HPDE6-E6E7 (cell line): ENCODE measurements around the gene CAMK2G.

ENCODE experiments used
- DNase-seq: peaks from one replicate; pipeline ENCODE4 v3.0.0; 2011; ENCODE audit warnings: missing footprints; ENCODE audit errors: extremely low spot score

The CAMK2G gene

DNA sequence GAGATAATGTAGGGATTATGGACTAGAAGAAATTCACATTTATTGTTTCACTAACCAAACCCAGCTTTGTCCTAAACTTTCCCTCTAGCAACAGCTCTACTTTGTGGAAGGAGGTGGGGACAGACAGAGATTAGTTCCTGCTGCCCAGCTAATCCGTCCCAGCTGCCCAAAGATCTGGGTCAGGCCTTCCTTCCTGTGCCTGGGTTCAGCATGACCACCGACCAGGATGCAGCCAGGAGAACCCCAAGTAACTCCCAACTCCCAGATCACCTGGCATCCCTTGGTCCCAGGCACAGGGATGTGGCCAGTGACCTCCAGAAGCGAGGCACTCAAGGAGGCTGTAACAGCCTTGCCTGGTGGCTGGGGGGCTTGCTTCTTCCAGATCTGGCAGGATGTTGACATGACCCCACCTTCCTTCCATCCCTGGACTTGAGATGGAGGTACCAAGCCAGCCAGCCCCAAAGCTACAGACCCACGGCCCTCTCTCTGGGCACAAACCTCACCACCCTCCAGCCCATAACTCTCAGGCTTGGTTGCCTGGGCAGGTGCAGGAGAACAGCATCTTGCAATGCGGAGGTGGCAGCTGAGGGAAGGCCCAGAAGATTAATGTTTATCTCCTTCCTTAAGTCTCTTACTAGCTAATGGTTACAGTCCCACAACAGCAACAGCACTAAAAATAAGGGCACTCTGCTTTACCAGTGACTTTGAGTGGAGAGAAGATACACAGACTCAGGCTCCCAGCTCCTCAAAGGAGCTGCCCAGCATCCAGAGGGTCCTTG is 11.1 kb downstream of the CAMK2G start:
- DNase-seq = no peak

DNA sequence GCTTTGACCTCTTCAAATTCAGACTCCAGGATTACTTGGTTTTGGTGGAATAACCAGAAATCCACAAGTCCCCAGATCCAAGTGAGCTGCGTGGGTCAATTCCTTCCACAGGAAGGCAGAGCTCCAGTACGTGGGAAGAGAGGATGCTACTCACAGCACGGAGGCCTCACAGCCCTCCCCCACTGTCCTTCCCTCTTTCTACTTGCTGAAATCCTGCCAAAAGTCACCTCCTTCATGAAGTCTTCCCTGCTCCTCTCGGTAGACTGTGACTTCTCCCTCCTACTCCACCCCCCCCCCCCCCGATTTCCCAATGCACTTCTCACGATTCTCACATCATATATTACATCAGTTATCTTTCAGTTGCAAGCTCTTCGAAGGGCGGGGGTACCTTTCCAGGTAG is 12.3 kb downstream of the CAMK2G start:
- DNase-seq = no peak

DNA sequence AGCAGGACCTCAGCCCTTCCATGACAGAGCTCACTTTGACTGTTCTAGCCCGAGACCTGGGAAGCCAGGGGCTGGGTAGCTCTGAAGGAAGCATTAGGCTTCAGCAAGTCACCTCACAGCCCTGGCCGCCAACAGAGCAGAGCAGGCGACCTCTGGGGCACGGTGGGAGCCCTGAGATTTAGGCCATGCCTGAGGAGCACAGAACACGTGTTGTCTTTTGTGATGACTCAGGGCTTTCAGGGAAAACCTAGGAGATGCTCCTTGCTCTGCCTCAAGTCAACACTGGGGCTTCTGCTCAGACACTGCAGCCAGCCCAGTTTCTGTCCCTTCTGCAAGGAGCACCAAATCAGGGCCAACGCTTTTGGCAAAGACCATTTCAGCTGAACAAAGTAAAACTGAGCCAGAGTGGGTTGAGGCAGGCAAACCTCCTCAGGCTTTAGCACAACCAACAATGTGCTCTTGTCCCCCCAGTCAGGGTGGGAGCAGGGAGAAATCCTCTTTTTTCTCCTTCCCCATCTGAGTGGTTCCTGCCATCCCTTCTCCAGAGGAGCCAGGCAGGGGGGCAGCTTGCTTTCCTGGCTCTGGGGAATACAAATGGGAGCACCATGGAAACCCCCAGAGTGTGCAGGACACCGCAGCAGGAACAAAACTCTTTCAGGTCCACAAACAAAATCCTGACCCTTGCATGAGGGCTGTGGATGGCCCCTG is 14.4 kb downstream of the CAMK2G start:
- DNase-seq = no peak

DNA sequence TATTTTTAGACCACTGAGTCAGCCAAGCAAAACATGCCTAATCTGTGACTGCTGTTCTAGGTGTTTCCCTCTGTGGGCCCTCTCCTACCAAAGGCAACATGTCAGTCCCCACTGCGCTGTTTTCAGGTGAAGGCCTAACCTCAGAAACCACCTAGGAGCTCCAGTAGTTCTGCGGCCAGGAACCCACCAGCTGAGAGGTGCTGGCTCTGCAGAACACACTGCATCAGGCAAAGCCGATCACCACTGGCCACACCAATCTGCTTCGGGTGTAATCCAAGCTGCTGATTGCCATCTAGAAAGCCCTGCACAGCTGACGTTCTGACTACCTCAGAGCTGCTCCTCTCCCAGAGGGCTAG is 14.9 kb downstream of the CAMK2G start:
- no peak for DNase-seq

DNA sequence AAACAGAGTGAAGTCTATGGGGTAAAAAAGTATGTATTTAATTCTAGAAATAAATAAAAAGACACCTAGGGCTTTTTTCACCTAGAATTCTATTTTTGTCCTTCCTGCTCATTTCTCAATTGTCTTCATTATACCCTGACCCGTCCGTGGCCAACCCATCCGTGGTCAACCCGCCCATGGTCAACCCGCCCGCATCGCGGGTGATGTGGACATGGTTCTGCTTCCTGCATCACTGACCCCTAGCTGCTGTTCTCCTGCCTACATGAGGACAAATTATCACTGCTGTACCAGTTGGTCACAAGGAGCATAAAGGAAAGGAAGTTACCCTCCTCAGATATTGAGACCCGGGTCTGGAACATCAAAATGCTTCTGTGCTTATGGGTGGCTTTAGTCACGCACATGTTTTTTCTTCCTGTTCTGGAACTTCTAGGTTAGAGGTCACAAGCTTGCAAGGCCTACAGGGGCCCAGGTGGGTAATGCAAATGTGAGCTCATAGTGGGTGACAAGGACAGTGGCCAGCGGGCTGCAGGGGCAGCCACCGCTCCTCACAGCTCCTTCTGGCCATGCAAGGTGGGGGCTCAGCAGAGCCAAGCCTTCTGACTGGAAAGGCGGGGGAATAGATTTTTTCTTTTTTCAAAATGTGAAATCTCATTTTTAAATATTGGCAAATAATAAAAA is 15.5 kb downstream of the CAMK2G start:
- no peak for DNase-seq

DNA sequence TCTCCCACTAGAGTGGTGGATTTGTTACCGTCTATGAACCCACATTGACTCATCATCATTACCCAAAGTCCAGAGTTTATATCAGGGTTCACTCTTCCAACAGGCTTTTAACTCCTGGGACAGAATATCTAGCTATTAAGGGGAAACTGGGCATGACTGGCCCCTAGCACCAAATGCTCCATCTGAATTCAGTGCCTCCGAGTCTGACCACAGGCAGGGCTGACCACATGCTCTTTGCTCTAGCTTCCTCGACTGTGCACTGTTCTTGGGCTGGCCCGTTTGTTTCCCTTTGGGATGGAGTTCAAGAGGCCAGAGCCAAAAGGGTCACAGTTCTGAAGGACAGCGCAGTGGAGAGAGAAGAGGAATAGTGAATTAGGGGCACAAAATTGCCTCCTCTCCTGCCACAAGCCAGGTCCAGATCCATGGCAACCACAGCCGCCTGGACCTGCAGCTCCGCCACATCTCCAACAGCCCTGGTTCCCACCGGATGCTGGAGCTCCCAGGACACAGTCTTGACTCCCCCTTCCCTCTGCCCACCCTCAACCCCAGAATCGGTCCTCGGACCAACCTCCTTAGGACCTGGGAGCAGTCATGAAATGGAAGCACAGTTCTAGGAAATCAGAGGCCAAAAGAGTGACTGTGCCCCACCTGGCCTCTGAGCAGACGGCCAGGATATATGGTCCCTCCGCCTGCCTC is 16.2 kb downstream of the CAMK2G start:
- no peak for DNase-seq

DNA sequence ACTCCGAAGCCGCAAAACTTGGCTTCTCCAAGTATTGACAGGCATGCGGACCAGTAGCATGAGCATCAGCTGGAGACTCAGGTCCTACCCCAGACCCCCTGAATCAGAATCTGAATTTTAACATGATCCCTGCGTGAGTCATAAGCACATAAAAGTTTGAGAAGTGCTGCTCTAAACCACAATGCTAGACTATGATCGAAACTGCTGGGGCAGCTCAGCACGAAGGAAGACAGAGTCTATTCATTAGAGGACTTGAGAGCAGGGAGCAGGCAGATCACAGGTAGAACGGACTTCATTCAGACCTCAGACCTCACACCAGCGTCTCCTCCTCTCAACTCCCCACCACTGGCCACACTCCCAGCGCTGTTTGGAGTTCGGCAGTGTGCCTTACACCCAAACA is 16.9 kb downstream of the CAMK2G start:
- DNase-seq = no peak

DNA sequence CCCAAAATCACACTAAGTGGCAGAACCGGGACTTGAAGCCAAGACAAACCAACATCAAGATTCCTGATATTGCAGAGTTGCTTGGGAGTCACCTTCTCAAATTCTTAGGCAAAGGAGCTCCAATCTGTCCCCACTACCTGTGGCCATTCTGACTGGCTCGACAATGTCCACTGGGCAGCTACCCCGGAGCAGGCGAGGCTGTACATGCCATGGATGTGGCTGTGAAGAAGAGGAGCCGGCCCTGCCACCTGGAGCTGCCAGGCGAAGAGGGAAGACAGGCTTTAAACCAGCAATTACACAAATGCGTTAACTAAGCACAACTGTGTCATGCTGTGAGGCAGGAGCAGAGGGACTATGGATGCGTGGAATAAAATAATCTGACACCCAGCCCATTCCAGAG is 18.1 kb downstream of the CAMK2G start:
- DNase-seq = no peak

DNA sequence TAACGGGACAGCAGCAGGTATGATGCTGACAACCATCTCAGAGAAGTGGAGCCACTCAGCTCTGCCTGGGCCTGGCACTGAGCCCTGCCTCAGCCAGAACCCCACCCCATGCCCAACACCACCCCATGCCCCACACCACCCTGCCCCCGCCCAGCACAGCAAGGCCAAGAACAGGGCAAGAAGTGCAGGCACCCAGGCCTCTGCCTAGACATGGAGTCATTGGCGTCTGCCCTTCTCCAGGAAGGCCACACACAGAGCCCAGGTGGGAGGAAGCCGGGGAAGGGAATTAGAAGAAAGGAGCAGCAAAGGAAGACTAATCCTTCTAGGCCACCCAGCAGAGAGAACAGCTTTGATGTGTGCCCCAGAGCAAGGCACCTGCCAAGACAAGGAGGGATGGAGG is 18.9 kb downstream of the CAMK2G start:
- no peak for DNase-seq

DNA sequence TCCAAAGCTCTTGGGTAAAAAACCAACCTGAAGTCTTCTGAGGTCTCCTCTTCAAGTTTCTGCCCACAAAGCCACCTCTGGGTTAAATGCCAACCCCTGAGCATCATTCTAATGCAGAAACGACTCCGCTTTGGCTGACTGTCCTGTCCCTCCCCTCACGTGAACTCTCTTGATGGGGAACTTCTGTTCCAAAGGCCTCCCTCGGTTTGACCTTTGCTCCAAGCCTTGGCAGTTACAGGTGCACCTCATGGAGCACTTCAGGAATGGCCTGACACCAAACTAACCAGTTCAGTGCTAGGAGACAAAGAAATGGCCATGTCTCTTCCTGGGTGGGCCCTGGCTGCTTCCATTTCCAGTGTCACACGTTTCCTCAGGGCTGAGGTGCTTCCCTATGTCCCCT is 20.0 kb downstream of the CAMK2G start:
- no peak for DNase-seq

DNA sequence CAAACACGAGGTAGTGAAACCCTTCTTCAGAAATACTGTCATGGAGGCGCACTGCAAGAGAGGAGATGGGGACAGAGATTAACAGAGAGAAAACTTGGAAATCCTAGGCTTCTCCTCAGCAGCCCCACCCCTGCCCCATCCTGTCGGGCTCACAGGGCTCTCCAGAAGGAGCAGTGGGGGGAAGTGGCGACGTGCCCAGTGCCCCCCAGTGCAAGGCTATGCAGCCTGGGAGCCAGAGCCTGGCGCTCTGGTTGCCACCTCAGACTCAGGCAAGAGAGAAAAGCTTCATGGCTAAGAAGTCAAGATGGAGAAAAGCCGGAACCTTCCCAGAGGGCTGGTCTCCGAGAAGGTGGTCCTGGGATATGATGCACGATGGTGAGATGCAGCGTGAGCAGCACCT is 21.2 kb downstream of the CAMK2G start:
- no peak for DNase-seq

DNA sequence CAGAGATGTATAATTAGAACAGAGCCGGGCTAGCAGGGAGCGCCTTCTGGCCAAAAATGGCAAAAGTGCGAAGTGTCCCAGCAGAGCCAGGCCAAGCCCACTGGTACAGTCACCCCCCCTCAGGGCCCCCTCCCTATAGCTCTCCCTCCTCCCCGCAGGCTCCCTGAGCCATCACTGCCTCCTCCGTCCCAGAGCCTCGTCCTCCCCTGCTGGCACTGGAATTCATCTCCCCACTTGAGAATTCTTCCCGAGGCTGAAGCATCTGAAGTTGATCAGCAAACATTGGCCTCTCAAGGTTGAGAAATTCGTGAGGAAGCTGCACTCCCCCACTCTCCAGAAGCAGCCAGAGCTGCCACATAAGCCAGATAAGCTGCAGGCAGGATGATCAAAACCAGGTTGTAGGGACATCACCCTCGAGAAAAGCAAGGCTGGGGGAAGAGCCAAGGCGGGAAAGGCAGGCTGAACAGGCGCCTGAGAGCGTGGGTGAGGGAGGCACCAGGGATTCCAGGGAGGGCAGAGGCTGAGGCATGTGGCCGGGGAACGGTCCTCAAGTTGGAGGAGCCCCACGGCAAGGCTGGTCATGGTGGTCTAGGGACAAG is 23.4 kb downstream of the CAMK2G start:
- no peak for DNase-seq

DNA sequence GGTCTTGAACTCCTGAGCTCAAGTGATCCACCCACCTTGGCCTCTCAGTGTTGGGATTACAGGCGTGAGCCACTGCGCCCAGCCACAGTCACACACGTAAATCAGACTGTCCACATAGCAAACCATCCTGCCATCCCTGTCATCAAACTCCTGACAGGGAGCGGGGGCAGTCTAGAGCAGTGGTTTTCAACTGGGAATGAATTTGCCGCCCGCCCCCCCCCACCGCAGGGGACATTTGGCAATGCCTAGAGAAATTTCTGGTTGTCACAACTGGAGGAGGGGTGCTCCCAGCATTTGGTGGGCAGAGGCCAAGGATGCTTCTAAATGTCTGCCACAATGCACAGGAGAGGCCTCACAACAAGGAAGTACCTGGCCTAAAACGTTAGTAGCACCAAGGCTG is 24.1 kb downstream of the CAMK2G start:
- no peak for DNase-seq

DNA sequence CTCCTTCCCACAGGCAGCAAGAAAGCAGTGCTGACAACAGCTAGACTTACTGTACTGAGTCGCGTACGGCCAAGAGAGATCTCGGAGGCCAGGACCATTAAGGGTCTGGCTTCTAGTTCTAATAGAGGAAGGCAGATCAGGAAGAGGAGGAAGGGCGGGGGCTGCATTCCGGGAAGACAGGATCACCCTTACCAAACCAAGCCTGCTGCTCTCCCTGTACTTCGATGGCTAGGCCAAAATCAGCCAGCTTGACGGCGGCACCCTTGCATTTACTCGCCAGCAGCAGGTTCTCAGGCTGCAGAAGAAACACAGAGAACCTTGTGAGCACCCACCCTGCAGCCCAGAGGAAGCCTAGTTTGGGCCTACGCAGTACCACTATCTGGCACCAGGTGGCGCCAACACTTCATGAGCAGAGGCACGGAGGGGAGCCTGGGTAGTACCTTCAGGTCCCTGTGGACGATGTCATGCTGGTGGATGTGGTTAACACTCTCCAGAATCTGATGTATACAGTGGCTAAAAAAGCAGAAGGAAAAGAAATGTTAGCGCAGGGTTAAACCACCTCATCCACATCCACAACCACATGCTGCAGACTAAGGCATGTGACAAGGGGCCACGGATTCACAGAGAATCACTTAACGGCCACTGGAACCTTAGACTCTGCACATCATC is 25.4 kb downstream of the CAMK2G start:
- DNase-seq = peak; percentile 83

DNA sequence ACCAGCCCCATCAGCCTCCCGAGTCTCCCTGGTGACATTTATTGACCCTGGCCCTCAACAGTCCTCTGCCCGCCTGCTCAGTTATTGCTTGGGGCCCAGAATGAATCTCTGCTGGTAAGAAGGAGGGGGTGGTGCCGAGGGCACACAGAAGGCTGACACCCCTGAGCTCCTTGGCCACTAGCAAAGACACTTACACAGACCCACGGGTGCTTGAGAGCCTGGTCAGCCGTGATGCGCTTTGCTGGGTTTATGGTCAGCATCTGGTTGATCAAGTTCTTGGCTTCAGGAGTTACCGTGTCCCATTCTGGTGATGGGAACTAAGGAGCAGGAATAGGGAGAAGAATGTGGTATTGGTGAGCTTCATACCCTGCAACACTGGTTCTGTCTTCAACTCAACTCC is 27.3 kb downstream of the CAMK2G start:
- no peak for DNase-seq

DNA sequence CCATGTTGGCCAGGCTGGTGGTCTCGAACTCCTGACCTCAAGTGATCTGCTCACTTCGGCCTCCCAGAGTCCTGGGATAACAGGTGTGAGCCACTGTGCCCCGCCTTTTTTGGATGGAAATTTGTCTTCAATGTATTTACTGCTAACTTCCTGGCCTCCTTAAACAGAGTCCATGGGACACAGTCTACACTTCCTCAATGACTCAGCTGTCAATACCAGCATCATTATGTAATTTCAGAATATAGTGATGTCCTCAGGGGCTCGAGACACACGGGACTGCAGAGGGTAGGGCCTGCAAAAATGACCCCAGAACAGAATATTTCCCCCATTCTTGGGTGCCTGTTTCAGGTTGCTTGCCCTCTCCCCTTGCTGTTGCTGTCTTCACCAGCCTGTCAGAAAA is 31.1 kb downstream of the CAMK2G start:
- no peak for DNase-seq

DNA sequence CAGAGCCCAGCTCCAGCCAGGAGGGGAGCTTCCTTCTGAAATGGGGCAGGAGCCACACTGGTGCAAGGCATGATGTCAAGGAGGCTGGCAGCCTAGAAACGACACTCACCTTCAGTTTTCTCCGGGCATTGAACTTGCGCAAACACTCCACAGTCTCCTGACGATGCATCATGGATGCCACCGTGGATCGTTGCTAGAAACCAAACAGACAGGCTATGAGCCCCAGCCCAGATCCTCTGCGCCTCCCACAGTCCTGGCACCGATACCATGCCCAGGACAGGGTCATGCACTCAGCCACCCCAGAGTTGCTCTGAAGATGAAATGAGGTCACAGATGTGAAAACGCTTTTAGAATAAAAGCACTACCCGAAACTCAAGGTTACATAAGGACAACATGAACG is 32.0 kb downstream of the CAMK2G start:
- DNase-seq = no peak

DNA sequence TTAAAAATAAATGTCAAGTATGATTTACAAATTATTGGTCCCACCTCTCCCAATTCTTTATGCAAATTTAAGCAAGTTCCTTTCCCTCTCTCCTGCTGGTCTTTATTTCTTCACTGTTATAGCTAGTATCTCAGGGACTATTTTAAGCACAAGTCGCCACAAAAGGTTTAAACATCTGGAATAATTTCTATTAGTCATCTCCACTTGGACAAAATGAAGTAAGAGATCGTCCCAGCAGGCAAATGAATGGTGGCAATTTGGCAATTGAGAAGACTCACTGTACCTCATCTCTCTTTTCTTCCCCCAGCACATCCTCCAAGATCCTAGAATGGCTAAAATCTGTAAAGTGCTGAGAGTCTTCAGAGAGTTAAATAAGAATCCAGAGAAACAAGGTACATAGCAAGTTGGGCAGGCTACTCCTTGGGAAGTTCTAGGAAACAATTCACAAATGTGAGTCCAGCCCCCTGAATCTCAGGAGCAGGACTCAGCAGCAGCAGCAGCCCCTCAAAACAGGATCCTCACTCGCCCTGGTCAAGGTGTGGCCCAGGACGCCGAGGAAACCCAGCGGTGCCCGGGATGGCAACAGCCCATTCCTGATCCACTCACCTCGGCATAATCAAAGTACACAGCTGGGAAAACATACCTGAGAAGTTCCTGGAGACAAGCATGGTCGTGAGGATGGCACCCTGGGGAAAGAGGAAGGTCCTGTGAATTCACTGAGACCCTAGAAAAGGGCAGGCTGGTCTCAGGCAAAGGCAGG is 32.6 kb downstream of the CAMK2G start:
- no peak for DNase-seq

DNA sequence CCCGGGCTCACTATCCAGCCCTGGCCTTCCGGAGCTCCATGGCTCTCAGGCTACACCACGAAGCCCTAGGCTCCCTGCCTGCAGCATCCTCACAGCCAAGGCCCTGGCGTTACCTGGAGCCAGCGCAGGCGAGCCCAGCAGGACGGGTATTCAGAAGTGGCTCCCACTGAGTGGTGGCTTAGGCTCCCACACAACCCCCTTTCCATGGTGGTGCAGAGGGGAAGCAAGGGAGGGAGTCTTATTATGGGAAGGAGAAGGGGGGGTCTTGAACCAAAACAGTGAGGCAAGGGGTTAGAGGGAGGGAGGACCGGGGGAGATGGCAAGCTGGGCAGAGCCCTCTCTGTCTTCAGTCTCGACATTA is 33.3 kb downstream of the CAMK2G start:
- no peak for DNase-seq

DNA sequence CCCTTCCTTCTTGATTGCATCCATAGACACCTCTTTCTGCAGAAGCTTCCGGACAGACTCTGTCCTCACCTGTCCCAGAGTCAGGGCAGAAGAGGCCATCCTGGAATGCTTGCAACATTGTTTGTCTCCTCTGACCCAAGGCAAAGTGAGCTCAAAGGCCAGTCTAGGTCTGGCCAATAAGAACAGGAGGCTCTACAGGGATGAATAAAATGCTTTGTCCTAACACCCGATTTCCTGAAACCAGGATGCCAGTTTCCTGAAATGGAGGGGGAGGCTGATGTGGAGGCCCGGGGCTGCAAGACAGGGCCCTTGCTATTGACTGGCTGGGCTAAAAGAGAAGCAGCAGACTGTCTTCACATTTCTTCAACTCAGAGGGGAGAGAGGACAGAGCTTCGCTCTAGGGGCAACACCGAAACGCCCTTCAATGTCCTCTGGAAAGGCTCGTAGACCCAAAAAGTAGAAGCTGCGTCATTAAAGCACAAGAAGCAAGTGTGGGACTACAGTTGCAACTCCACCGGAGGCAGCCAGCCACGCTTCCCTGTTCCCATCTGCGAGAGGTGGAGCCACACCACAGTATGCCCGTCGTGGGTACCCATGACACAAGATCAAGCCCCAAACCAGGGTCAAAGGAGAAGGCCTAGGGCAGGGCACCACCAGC is 33.8 kb downstream of the CAMK2G start:
- DNase-seq = no peak
